IMR-90 (cell line): Measurements from ENCODE around the gene AFDN. TPM values are rescaled to one million over a fixed set of nuclear protein-coding genes. Genes with fewer than 3 reads are reported as not detected.

Source experiments
- ATAC-seq: fragments of 200-7000 bp; cut with Tn5 transposase; 2 replicates; pipeline ENCODE4 v1.9.1; 2020; ENCODE audit warnings: low read depth, mild to moderate bottlenecking, moderate library complexity
- BruUV-seq: library from RNA; stranded (reverse); fragments of 400-500 nt; replicated peaks from 2 replicates; lab custom pipeline; 2021; lab: Mats Ljungman, UMichigan
- CTCF ChIA-PET: fragments of 300-600 bp; formaldehyde crosslinking; extraction: SDS; loops from one replicate; lab custom pipeline; 2021; ENCODE audit warnings: antibody characterized with exemption; lab: Yijun Ruan, JAX
- POLR2A ChIA-PET: fragments of 300-600 bp; sonication (Branson Sonifier 250); formaldehyde crosslinking; loops from one replicate; lab custom pipeline; 2022; ENCODE audit warnings: antibody characterized with exemption; ENCODE audit not compliant: unreplicated experiment; lab: Charles Lee
- DNase-seq: peaks from one replicate; pipeline ENCODE4 v3.0.0; 2013
- H2AFZ ChIP-seq: replicated peaks from 2 replicates; pipeline ENCODE3; 2013; ENCODE audit warnings: low read length, mild to moderate bottlenecking; ENCODE audit not compliant: poor library complexity
- H2AK5ac ChIP-seq: 2 replicates; pipeline ENCODE4 v1.6.1; 2013; ENCODE audit warnings: low read depth, low read length, inconsistent platforms
- H2AK9ac ChIP-seq: replicated peaks from 2 replicates; pipeline ENCODE3; 2013; ENCODE audit warnings: mild to moderate bottlenecking, low read depth, low read length, moderate library complexity; ENCODE audit not compliant: poor library complexity
- H2BK120ac ChIP-seq: 2 replicates; pipeline ENCODE4 v1.6.1; 2013; ENCODE audit warnings: low read depth, low read length, inconsistent platforms
- H2BK15ac ChIP-seq: 3 replicates; pipeline ENCODE4 v1.6.1; 2013; ENCODE audit warnings: low read depth, low read length, inconsistent platforms
- H2BK20ac ChIP-seq: 2 replicates; pipeline ENCODE4 v1.6.1; 2013; ENCODE audit warnings: low read depth, mild to moderate bottlenecking, inconsistent platforms, low read length, moderate library complexity
- H2BK5ac ChIP-seq: 2 replicates; pipeline ENCODE4 v1.6.1; 2013; ENCODE audit warnings: mild to moderate bottlenecking, low read depth, low read length, inconsistent platforms; ENCODE audit not compliant: poor library complexity, severe bottlenecking
- H3K14ac ChIP-seq: replicated peaks from 2 replicates; pipeline ENCODE4 v1.6.1; 2013; ENCODE audit warnings: low read depth, low read length, inconsistent platforms
- H3K18ac ChIP-seq: 2 replicates; pipeline ENCODE4 v1.6.1; 2013; ENCODE audit warnings: low read depth, low read length, control low read depth
- H3K23ac ChIP-seq: 2 replicates; pipeline ENCODE4 v1.6.1; 2013; ENCODE audit warnings: low read depth, low read length, inconsistent platforms
- H3K27ac ChIP-seq: 2 replicates; pipeline ENCODE4 v1.5.1; 2013; ENCODE audit warnings: mild to moderate bottlenecking, control low read depth, low read length; ENCODE audit not compliant: insufficient read depth
- H3K27me3 ChIP-seq: 2 replicates; pipeline ENCODE4 v1.6.1; 2013; ENCODE audit warnings: low read length; ENCODE audit not compliant: control insufficient read depth, insufficient read depth
- H3K36me3 ChIP-seq: 2 replicates; pipeline ENCODE4 v1.6.1; 2013; ENCODE audit warnings: low read length, mixed read lengths; ENCODE audit not compliant: control insufficient read depth, insufficient read depth
- H3K4ac ChIP-seq: 2 replicates; pipeline ENCODE4 v1.6.1; 2013; ENCODE audit warnings: low read depth, low read length, inconsistent platforms
- H3K4me1 ChIP-seq: 2 replicates; pipeline ENCODE4 v1.6.1; 2013; ENCODE audit warnings: low read length, mixed read lengths; ENCODE audit not compliant: control insufficient read depth, insufficient read depth
- H3K4me2 ChIP-seq: 2 replicates; pipeline ENCODE4 v1.6.1; 2013; ENCODE audit warnings: low read depth, mild to moderate bottlenecking, control low read depth, low read length, moderate library complexity
- H3K4me3 ChIP-seq: 2 replicates; pipeline ENCODE4 v1.5.1; 2013; ENCODE audit warnings: low read depth, mild to moderate bottlenecking, control low read depth, low read length, moderate library complexity; ENCODE audit not compliant: insufficient read depth
- H3K56ac ChIP-seq: 2 replicates; pipeline ENCODE4 v1.6.1; 2013; ENCODE audit warnings: low read length, inconsistent platforms; ENCODE audit not compliant: insufficient read depth; ENCODE audit errors: extremely low read depth
- H3K79me1 ChIP-seq, 2 experiments: 2 replicates each; pipeline ENCODE4 v1.6.1; 2013; ENCODE audit warnings: low read length in 2 of 2, inconsistent platforms in 1 of 2, low read depth in 1 of 2
- H3K9ac ChIP-seq: 2 replicates; pipeline ENCODE4 v1.6.1; 2013; ENCODE audit warnings: low read depth, low read length, control low read depth
- H3K9me1 ChIP-seq: 2 replicates; pipeline ENCODE4 v1.6.1; 2013; ENCODE audit warnings: low read length, inconsistent platforms; ENCODE audit not compliant: insufficient read depth
- H3K9me3 ChIP-seq: 2 replicates; pipeline ENCODE4 v1.6.1; 2013; ENCODE audit warnings: low read length; ENCODE audit not compliant: control insufficient read depth, insufficient read depth
- H4K20me1 ChIP-seq: 2 replicates; pipeline ENCODE4 v1.6.1; 2013; ENCODE audit warnings: low read length, inconsistent platforms; ENCODE audit not compliant: insufficient read depth
- H4K5ac ChIP-seq: 2 replicates; pipeline ENCODE4 v1.6.1; 2013; ENCODE audit warnings: mild to moderate bottlenecking, low read depth, low read length, control low read depth
- H4K8ac ChIP-seq, 2 experiments: 2 replicates each; pipeline ENCODE4 v1.6.1; 2013; ENCODE audit warnings: low read depth in 2 of 2, low read length in 2 of 2, control low read depth in 1 of 2, inconsistent platforms in 1 of 2
- H4K91ac ChIP-seq: 2 replicates; pipeline ENCODE4 v1.6.1; 2013; ENCODE audit warnings: low read depth, low read length, inconsistent platforms; ENCODE audit not compliant: insufficient read depth
- BHLHE40 ChIP-seq: fragments of 150-350 bp; IDR thresholded peaks from 2 replicates; pipeline ENCODE4 v1.6.1; 2016; ENCODE audit warnings: mild to moderate bottlenecking, low read depth, low read length
- CEBPB ChIP-seq: IDR thresholded peaks from 2 replicates; pipeline ENCODE4 v1.6.1; 2012; ENCODE audit warnings: low read depth, low read length, improper control_type of control experiment
- CHD1 ChIP-seq: IDR thresholded peaks from 2 replicates; pipeline ENCODE4 v1.6.1; 2012; ENCODE audit warnings: low read depth, low read length, improper control_type of control experiment
- ELK1 ChIP-seq: fragments of 150-350 bp; IDR thresholded peaks from 2 replicates; pipeline ENCODE4 v1.6.1; 2016; ENCODE audit warnings: low read depth, mild to moderate bottlenecking, low read length, moderate library complexity, borderline replicate concordance
- MXI1 ChIP-seq: IDR thresholded peaks from 2 replicates; pipeline ENCODE4 v1.6.1; 2012; ENCODE audit warnings: low read depth, mild to moderate bottlenecking, low read length, moderate library complexity, borderline replicate concordance
- NFE2L2 ChIP-seq: fragments of 150-350 bp; IDR thresholded peaks from 2 replicates; pipeline ENCODE4 v1.6.1; 2016; ENCODE audit warnings: low read depth, mild to moderate bottlenecking, low read length
- POLR2A ChIP-seq: IDR thresholded peaks from 2 replicates; pipeline ENCODE4 v1.6.1; 2012; ENCODE audit warnings: mild to moderate bottlenecking, low read depth, low read length
- RAD21 ChIP-seq: IDR thresholded peaks from 2 replicates; pipeline ENCODE4 v1.6.1; 2012; ENCODE audit warnings: low read length, improper control_type of control experiment
- RCOR1 ChIP-seq: IDR thresholded peaks from 2 replicates; pipeline ENCODE4 v1.6.1; 2012; ENCODE audit warnings: mild to moderate bottlenecking, low read length, improper control_type of control experiment; ENCODE audit not compliant: insufficient replicate concordance
- RFX5 ChIP-seq: IDR thresholded peaks from 2 replicates; pipeline ENCODE4 v1.8.0; 2012; ENCODE audit warnings: low read depth, mild to moderate bottlenecking, low read length, moderate library complexity
- SMC3 ChIP-seq: fragments of 150-350 bp; IDR thresholded peaks from 2 replicates; pipeline ENCODE4 v1.6.1; 2016; ENCODE audit warnings: low read depth, mild to moderate bottlenecking, antibody characterized with exemption, low read length, moderate library complexity
- USF2 ChIP-seq: fragments of 150-350 bp; IDR thresholded peaks from 2 replicates; pipeline ENCODE4 v1.6.1; 2017; ENCODE audit warnings: mild to moderate bottlenecking, antibody characterized with exemption, low read length, low read depth
- WGBS, 2 experiments: methylation state at CpG; one replicate each; pipeline versions ENCODE4 v1.1.5 to v1.1.7; 2013; ENCODE audit warnings: missing lambda C conversion rate in 2 of 2; ENCODE audit not compliant: insufficient read length in 1 of 2; ENCODE audit errors: extremely low coverage in 2 of 2; 5-methylcytosine and 5-hydroxymethylcytosine counted together
- dilution Hi-C: fragments of 300-500 bp; cut with HindIII; formaldehyde crosslinking; loops from one replicate; pipeline ENCODE4 v1.14.3; 2018; ENCODE audit warnings: low sequenced_read_pairs; ENCODE audit not compliant: unreplicated experiment
- in situ Hi-C: fragments of 300-500 bp; cut with MboI; formaldehyde crosslinking; loops from 3 replicates; pipeline ENCODE4 v1.14.3; 2019; ENCODE audit warnings: low sequenced_read_pairs, inconsistent platforms, mixed read lengths
- intact Hi-C: fragments of 100-400 bp; cut with micrococcal nuclease; formaldehyde crosslinking; loops from 2 replicates; pipeline ENCODE4 v1.10.0; 2022
- polyA plus RNA-seq, 3 experiments: library from polyadenylated mRNA; depleted of rRNA; stranded (reverse); fragments of >200 nt; gene quantifications; 2 replicates each; pipeline ENCODE4 v1.2.3, GENCODE V29; 2012; ENCODE audit warnings: low replicate concordance in 1 of 3
- total RNA-seq: library from RNA; depleted of rRNA; stranded (reverse); fragments of >200 nt; gene quantifications from 2 replicates; pipeline ENCODE4 v1.2.3, GENCODE V29; 2012

Gene AFDN
- total and polyA plus RNA-seq, 2 of the 4 experiments (the other 2 are of a cell fraction) = 11.6 to 20.8 TPM

GRCh38 chr6:167779993-167780655 lies 46.6 kb upstream of the AFDN start:
- Histone ChIP-seq H2BK120ac (no peak overlapping the region), H3K4ac (no peak overlapping the region), H3K23ac (no peak overlapping the region), H3K27ac (no peak overlapping the region), H4K8ac (no peak overlapping the region), H4K91ac (no peak overlapping the region), H2BK15ac (no peak overlapping the region), H3K14ac (no peak overlapping the region), H2BK5ac (no peak overlapping the region), H2BK20ac (no peak overlapping the region), H2AK5ac (no peak overlapping the region), H3K9me1 (no peaks in the 10 kb centered on the region), H2AFZ (no peak overlapping the region), H4K5ac (no peak overlapping the region), H3K79me1 (no peaks in the 10 kb centered on the region), H3K4me1 (no peaks in the 10 kb centered on the region), H3K9me3 (peaks cover 3% of the 10 kb centered on the region; the same call in 1 of the 2 replicates), H3K18ac (no peak overlapping the region), H4K20me1 (no peaks in the 10 kb centered on the region), H3K36me3 (no peaks in the 10 kb centered on the region), H3K4me2 (no peak overlapping the region), H3K27me3 (no peaks in the 10 kb centered on the region), H2AK9ac (no peak overlapping the region), H3K9ac (no peak overlapping the region), H3K4me3 (no peak overlapping the region), H3K56ac (no peak overlapping the region)
- ChIA-PET CTCF (no interaction called here), POLR2A (no interaction called here)
- no TSS peak for BruUV-seq
- dilution Hi-C loops (no loop called here), intact Hi-C loops (no loop called here), in situ Hi-C loops (no loop called here)
- DNase-seq = no peak
- TF ChIP-seq POLR2A = no peak
- TF ChIP-seq MXI1 = no peak
- no peak for TF ChIP-seq USF2
- no peak for TF ChIP-seq NFE2L2
- no peak for TF ChIP-seq RAD21
- TF ChIP-seq CEBPB = no peak
- TF ChIP-seq BHLHE40 = no peak
- TF ChIP-seq RCOR1 = no peak
- no peak for TF ChIP-seq ELK1
- TF ChIP-seq RFX5 = no peak
- TF ChIP-seq SMC3 = no peak
- no peak for TF ChIP-seq CHD1
- ATAC-seq = no peak
- WGBS, 2 experiments = 66% methylated on average over 5 of the region's 15 CpGs; no CpG with 5 or more reads in 1 of the 2 experiments
